GM18870 (cell line): ENCODE results near the gene PCDH12.

Source experiments
- ATAC-seq: cut with Tn5 transposase; IDR thresholded peaks from one replicate; pipeline ENCODE4 v1.9.1; 2021; ENCODE audit warnings: moderate library complexity; ENCODE audit not compliant: unreplicated experiment

The PCDH12 gene

DNA sequence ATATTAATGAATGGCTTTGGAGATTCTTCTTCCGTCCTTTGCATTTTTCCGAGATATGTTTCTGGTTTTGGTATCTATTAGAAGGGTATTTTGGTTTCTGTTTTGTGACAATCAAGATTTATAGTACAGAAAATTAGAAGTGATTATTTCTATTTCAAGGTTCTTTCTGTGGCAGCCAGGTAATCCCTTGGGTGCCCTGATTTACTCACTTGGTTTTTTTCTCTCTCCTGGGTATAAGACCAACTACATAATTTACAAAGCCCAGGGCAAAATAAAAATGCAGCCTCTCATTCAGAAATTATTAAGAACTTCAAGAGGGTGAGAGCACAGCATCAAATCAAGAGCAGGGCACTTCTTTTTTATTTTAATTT is 8.9 kb upstream of the PCDH12 start:
- no peak for ATAC-seq

DNA sequence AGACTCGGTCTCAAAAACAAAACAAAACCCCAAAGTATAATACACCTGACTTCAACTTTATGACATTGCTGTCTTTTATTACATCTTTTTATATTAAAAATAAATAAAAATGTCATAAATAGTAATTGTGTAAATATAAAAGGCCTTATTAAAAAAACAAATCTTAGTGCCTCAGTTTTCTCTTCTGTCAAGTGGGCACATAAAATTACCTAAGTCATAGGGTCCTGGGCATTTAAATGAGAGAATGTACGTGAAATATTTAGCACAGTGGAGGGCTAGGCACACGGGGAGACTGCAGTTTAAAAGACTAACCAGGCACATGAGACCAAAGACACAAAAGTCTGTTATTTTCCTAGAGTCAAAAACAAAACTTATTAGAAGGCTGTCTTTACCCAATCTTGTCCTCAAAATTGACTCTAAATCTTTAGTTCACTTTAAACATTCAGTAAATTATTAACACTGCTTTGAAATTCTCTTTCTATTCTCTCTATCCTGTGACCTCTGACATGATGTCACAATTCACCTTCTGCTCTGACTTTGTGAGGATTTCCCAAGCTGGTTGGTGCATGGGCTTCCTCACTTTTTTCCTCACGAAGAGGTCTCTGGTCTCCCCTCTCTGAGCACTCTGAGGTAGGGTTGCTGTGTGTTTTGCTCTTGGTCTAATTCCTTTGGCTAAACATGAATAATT is 8.4 kb upstream of the PCDH12 start:
- ATAC-seq, result no peak

DNA sequence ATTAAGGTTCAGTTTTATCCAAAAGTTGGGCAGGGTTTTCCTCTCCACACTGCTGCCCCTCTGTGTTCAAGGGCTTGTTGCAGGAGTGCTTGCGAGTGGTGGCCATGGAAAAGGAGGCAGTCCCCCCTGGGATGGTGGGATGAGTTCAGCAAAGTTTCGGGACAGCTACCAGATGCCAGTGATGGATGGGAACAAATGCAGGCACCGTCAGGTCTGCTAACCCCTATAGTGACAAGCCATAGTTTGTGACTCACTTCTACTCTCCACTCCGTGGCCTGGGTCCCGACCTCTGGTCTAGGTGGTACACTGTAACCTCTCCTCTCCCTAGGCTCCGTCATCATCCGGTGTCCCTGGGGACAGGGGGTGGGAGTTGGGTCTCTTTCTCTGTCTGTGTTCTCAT is 7.1 kb upstream of the PCDH12 start:
- ATAC-seq, result no peak

DNA sequence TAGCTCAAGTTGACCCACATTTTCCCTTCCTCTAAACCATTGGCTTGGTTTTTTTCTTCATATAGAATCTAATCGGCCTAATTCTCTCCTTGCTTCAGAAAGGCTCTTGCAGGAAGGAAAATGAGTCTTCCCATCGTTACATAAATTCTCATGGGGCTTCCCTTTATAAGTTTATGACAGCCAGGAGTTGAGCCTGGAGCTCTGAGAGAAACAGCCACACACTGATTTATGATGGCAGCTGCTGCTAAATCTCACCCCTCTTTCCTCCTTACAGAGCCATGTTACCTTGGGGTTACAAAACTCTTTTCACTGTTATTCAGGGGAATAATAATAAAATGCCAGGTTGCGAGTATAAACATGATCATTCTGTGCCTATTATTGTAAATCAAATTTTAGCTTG is 5.7 kb upstream of the PCDH12 start:
- ATAC-seq, result no peak

DNA sequence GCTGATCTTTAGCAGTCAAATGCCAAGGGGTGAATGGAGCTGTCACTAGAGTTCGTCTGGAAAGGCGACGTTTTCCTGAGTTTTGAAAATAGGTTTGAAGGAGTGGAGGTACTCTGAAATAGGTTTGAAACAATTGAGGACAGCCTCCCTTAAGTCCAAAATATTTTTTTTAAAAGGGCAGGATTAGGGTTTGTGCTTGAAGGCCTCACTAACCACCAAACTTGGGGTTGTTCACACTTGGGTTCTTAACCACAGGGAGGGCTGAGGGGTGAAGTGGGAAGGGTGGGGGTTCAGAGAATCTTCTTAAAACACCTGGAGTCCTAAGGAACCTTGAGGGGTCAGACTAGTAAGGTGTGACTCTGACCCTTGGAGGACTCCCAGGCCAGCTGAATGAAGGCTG is 3.5 kb upstream of the PCDH12 start:
- no peak for ATAC-seq

DNA sequence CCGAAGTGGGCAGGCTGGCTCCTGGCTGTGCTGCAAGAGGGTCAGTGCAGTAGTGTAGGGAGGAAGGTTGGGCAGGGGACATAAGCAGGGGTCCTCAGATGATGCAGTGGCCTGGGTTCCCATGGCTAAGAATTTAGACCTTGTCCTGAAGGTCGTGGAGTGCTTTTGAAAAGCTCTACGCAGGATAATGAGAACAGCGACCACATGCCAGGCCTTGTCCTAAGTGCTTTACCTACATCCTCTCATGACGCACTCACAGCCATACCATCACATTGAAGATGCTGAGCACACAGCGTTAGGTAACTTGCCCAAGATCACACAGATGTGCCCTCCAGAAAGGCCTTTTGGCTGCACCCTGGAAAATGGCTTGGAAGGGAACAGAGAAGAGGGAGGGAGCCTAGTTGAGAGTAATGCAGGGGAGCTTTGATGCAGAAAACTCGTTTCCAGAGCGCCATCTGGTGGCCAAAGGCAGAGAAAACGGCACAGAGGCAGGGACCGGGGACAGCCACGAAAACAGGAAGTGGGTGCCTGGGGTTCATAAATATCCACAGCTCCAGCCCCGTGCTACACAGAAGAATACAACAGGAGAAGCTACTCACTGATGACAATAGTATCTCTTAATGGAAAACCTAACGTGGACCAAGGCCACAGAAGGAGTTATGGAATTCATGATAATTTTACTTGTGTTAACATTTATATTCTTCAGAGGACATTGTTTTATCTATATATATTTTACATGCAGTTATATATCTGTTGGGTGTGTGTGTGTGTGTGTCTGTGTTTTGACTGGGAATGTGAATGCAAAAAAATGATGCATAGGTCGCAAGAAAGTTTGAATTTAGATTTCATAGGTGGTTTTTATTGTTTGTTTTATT is 2.7 kb upstream of the PCDH12 start:
- peak; percentile 92 for ATAC-seq

DNA sequence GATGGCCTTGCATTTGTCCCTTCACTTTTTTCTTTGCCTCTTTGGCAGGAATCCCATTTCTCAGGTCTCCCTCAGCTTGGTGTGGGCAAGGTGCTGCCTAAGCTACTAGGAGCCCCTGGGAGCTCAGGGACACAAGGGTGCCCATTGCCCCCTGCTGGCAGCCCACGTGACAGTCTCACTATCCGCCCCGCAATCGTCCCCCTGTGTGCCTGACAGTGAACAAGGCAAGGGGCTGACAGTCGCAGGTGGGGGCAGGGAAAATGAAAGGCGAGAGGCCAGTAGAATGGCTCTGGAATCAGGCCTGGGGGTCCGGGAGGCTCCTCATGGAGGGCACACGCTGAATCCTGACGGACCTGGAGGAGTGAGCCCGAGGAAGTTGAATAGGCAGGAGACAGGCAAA is 2.0 kb upstream of the PCDH12 start:
- no peak for ATAC-seq

DNA sequence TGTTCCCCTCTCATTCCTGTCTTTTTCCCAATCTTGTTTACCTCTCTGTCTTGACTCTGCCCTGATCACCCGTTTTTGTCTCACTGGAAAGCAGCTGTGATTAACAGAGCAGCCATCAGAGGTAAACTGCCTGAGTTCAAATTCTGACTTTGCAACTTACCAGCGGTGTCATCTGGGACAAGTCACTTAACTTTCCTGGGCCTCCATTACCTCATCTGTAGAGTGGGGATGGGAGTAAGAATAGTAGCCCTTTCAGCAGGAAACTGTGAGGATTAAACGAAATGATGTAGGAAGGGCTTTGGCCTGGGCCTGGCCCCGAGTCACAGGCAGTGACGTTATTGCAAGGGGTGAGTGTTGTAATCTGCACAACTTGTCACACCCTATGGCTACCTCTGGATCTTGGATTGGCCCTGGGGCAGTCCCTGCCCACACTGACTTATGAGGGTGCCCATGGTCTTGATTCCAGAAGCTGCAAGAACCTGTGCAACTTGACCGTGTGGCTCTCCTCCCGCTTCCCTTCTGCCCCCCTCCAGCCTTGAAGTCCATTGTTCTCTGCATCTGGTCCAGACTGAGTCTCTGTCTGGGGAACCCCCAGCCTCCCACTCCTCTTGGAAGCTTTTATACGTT is 657 bp upstream of the PCDH12 start:
- no peak for ATAC-seq

DNA sequence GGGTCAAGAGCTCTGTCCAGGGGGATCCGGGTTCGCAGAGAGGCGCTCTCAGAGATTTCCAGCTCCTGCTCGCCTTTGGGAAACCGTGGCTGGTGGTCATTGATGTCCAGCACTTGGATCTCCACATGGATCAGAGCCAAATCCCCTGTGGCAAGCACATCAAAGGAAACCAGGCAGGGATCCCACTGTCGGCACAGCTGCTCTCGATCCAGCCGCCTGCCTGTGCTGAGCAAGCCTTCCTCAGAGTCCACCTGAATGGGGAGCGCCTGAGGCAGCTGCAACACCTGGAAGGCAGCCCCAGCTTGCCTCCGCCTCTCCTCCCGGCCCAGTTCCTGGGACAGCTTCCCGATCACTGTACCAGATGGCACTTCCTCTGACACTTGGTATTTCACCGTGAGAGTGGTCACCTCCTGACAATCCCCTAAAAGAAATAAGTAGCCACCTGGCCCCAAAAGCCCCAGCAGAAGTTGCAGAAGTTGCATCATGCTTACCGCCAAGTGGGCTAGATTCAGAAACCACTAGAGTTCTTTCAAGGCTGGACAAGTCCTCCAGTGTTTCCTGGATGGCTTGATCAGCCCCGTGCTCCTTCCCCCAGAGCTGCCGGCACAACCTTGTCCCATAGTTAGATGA is 520 bp downstream of the PCDH12 start:
- ATAC-seq, result no peak

DNA sequence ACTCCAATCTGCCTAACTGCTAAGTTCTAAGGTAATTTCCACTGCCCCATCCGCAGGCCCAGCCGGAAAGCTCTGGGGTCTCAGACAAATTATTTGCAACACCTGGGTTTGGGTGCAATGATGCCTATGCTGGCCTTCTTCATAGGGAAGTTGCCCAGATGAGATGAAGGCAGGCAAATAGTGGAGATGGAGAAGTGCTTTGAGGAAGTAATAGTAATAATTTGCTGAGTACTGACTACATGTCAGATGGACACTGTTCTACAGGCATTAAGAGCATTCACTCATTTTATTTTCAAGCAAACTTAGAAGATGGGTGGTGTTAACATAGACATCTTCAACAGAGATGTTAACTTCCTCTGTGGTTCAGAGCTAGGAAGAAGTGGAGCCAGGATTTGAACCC is 3.8 kb downstream of the PCDH12 start:
- no peak for ATAC-seq

DNA sequence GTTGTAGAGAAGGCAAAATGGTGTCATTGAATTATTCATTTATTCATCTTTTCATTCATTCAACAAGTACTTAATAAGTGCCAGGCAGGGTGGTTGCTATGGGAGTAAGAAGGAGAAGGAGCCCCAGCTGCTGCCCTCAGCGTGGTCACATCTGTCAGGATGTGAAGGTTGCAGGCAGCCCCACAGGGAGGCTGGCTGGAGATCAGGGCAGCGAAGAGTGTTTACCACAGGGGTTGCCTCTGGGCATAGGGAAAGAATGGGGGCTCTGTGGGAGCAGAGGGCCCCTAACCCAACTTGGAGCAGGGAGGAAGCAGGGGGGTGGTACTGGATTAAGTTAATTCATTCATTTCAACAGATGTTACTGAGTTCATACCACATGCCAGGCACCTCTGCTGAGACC is 6.0 kb downstream of the PCDH12 start:
- ATAC-seq, result no peak

DNA sequence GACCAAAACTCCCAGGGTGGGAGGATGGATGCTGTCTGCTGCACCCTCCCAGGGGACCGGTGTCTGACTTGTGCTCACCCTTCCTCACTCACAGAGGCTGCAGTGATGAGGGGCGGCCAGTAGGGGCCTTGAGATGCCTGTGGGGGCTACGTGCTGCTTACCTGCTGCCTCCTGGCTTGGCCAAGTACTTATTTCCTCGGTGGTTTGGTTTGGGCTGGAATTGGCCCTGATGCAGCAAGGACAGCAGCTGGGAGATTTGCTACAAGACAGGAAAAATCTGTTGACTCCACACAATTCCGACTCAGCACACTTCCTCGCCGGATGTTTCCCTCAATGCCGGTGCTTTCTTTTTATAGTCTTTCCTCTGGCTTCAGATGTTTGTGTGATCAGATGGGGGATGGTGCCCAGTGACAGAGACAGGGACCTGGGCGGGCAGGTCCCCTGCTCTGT is 6.6 kb downstream of the PCDH12 start:
- ATAC-seq, result no peak

DNA sequence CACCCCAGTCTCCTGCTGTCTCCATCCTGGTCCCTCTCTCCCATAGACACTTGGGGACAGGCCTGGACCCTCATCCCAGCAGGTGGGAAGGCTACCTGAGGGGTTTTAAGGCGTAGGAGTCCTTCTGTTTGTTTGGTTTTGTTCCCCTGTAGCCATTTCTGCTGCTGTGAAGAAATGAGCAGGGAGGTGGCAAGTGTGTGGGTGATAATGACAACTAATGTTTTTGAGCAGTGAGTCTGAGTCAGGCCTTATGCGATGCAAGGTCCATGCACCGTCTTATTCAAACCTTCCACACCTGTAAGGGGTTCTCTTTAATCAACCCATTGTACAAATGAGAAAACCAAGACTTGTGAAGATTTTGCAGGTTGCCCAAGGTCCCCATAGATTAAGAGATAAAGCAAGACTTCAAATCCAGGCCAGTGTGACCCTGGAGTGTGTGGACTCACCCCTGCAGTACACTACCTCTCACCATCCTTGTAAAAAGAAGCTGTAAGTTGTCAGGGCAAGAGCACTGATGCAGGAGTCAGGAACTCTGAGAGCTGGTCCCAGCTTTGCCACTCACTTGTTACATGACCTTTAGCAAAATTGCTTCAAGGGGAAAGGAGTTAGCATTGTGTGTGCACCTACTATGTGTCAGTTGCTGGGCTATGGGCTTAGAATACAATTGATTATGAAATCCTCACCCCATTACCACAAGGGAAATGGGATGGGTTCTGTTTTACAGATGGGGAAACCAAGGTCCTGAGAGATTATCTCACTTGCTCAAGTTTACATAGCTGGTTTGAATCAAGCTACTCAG is 7.6 kb downstream of the PCDH12 start:
- no peak for ATAC-seq

DNA sequence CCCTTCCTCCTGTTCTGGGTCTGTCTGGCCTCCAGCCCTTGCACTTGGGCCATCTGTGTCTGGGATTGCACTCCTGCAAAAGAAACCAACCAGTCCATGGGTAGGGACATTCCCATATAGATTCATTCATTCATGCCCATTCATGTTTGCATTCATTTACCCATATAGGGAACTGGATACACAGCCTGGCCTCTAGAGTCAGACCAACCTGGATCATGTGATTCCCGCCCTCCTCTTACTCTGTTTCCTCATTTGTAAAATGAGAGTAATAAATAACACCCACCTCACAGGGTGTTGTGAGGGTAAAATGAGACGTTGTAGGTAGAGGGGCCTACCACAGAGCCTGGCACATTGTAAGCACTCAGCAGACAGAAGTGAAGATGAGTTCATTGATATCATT is 8.5 kb downstream of the PCDH12 start:
- ATAC-seq, result no peak

DNA sequence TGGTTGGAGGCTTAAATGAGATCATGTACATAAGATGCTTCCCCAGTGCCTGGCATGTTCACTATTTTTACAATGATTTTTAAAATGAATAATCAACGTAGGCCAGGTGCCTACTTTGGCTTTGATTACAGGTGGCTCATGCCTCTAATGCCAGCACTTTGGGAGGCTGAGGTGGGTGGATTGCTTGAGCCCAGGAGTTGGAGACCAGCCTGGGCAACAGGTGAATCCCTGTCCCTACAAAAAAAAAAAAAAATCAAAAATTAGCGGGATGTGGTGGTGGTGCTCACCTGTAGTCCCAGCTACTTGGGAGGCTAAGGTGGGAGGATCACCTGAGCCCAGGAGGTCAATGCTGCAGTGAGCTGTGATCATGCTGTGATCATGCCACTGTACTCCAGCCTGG is 9.2 kb downstream of the PCDH12 start:
- no peak for ATAC-seq

DNA sequence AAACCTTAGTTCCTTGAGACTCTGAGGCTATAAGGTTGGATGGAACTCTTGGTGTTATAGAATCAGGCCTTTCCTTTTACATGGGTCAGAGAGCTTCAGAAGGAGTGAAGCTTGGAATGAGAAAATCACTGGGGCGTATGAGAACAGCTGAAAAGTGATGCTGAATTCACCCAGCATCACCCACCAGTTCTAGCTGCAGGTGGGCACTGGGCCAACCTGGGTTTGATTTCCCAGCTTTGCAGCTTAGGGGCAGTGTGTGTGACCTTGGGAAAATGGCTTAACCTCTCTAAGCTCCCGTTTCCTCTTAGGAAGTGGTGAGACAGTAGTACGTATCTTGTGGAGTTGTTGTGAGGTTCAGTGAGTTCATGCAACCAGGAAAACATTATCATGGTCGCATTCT is 10.7 kb downstream of the PCDH12 start:
- no peak for ATAC-seq

DNA sequence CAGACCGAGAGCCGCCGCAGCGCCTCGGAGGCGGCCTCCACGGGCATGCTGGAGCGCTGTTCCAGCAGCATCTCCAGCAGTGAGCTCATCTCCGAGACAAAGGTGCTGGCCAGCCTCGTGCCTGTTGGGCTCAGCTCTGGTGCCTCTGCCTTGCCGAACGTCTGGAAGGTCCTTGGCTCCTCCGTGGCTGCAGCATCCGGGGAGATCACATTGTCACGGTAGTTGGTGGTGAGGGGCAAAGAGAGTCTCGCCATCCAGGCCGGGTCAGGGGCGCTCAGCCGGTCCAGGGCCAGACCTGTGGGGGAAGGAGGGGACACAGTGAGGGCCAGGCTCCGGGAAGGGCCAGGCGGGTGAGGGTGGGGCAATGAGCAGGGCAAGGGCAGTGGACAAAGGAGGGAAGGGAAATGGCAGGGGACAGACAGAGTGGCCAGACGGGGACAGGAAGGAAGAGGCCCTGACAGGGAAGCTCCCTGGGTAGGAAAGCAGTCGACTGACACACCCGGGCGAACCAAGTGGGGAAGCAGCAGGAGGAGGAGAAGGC is 12.4 kb downstream of the PCDH12 start:
- no peak for ATAC-seq

DNA sequence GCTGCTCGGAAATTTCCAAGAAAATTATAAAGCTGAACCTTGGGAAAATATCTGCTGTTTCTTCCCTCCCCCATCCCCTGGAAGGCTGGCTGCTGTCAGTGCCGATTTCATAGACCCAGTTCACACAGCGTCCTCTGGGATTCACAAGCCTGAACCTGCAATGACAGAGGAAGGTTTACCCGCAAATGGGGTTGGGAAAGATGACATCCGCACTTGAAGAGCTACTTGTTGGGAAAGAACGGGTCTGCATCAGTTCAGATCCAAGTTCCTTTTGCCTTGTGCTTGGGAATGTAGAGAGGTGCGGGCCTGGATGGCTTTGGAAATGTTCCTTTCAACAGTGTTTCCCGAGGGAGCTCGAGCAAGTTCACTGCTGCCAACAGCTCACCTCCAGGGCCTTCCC is 13.9 kb downstream of the PCDH12 start:
- no peak for ATAC-seq

DNA sequence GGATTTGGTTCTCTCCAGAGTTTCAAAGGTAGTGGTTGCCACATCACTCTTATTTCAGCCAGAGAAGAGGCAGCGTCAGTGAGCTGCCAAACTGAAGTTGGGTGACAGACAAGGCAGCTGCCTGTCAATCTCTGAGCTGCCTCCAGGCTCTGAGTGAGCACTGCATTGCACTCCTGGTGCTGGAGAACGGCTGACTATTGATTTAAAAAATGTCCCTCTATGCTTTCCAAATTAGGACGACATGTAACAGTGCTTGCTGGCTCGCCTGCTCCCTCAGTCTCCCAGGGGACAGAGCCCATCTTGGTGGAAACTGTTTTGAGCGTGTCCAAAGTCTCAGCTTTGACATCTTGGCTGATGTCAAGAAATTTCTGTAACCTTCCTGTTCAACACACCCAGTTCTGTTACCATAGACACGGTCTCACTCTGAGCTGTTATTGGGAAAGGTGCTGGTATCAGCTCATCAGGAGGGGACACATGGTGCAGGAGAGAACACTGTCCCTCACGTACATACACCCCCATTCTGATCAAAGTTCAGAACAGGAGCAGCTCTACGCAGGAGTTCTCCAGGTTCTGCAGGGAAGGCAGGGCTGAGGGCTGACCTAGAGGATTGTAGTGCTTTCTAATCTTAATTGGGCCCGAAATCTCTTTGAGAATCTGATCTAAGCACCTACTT is 15.7 kb downstream of the PCDH12 start:
- ATAC-seq, result no peak

DNA sequence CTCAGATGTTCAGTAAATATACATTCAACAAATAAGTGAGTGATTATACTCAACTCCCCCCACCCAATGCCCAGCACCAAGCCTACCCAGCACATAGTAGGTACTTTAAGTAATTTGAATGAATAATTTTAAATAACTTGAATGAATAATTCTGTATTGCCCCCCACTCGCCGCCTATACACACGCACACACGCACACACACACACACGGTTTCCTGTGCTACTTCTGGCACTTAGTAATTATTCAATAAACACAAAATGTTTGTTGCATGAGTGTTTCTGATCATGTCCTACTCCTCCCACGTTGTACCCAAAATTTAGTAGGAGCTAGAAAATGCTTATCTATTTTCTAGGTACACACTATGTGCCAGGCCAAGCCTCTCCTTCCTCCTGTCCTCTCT is 16.2 kb downstream of the PCDH12 start:
- no peak for ATAC-seq
